HS-27A (cell line): ENCODE measurements around the gene FNDC1.

Experiments used
- DNase-seq: peaks from one replicate; pipeline ENCODE4 v3.0.0-alpha.2; 2012; ENCODE audit warnings: low read depth, missing footprints

The FNDC1 gene

GRCh38 chr6:159308198-159308597 lies 139.0 kb downstream of the FNDC1 start:
- no peak for DNase-seq

- no peak for DNase-seq
Observed at GRCh38 chr6:159309723-159310122, 140.5 kb downstream of the FNDC1 start.

- DNase-seq = peak; percentile 11
Observed at GRCh38 chr6:159311618-159312017, 142.4 kb downstream of the FNDC1 start.

GRCh38 chr6:159312206-159312605 lies 143.0 kb downstream of the FNDC1 start:
- no peak for DNase-seq

- DNase-seq = no peak
Observed at GRCh38 chr6:159313018-159313417, 143.8 kb downstream of the FNDC1 start.

GRCh38 chr6:159315562-159315961 lies 146.4 kb downstream of the FNDC1 start:
- no peak for DNase-seq

GRCh38 chr6:159317430-159317829 lies 148.2 kb downstream of the FNDC1 start:
- DNase-seq = no peak

- no peak for DNase-seq
Observed at GRCh38 chr6:159321267-159321666, 152.1 kb downstream of the FNDC1 start.
